Activated CD4-positive, alpha-beta T cell treated with anti-CD3 and anti-CD28 coated beads for 48 hours (primary cell): ENCODE measurements around the gene FMN2.
"Not testable (repeated sequence)": the region's sequence is repeated elsewhere in the genome, so short reads cannot be mapped to it uniquely, and the experiment has no call there.

Source experiments
- DNase-seq: peaks from one replicate; pipeline ENCODE4 v3.0.0-alpha.2; 2020

FMN2 gene

DNA sequence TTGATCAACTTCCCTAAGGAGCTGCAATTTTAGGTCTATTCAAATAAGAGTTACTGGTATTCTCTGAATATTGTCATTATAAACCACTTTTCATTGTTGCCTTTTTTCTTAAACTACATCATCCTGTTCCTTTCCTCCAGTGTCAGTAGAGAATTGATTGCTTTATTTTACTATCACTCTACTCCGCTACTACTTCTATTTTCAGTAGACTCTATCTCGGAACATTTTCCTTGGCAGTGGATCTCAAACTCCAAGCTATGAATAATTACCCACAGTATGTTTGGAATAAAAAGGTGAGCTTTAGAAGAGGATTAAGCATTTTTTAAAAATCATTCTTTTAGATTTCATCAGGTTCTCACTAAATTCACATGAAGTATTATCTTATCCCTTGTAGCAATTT lies 295.4 kb downstream of the FMN2 start:
- no peak for DNase-seq

GRCh38 chr1:240391660-240392260 lies 300.1 kb downstream of the FMN2 start:
- DNase-seq = no peak

- no peak for DNase-seq
Measured at GRCh38 chr1:240394353-240394752, 302.7 kb downstream of the FMN2 start.

GRCh38 chr1:240395336-240395735 lies 303.7 kb downstream of the FMN2 start:
- DNase-seq = no peak

GRCh38 chr1:240399381-240399780 lies 307.7 kb downstream of the FMN2 start:
- no peak for DNase-seq

- DNase-seq = no peak
Measured at GRCh38 chr1:240401731-240402130, 310.0 kb downstream of the FMN2 start.

GRCh38 chr1:240402326-240402725 lies 310.6 kb downstream of the FMN2 start:
- DNase-seq = no peak

- no peak for DNase-seq
Measured at GRCh38 chr1:240404286-240404685, 312.6 kb downstream of the FMN2 start.

GRCh38 chr1:240405751-240406150 lies 314.1 kb downstream of the FMN2 start:
- no peak for DNase-seq

GRCh38 chr1:240407407-240407806 lies 315.7 kb downstream of the FMN2 start:
- no peak for DNase-seq

- no peak for DNase-seq
Measured at GRCh38 chr1:240409615-240410014, 317.9 kb downstream of the FMN2 start.

- no peak for DNase-seq
Measured at GRCh38 chr1:240413732-240414131, 322.0 kb downstream of the FMN2 start.

- no peak for DNase-seq
Measured at GRCh38 chr1:240414237-240414636, 322.6 kb downstream of the FMN2 start.

- not testable (repeated sequence) for DNase-seq
Measured at GRCh38 chr1:240415011-240415410, 323.3 kb downstream of the FMN2 start.

GRCh38 chr1:240415532-240415931 lies 323.8 kb downstream of the FMN2 start:
- no peak for DNase-seq

GRCh38 chr1:240417317-240417716 lies 325.6 kb downstream of the FMN2 start:
- no peak for DNase-seq

DNA sequence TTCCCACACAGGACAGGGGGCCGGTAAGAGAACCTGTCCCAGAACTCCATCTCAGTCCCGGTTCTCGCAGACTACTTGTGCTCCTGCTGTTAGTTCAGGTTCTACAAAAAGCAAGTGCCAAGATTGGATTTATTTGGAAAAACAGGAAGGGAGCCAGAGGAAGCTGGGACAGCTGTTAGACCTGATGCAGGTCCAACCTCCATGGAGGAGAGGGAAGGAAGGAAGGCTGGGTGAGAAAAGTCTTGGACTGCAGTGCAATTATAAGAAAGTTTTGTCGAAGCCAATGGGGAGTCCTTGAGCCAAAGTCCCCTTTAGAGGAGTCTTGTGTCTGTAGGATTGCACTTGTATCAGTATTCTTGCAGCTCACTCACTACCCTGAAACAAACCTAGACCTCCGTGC lies 329.1 kb downstream of the FMN2 start:
- no peak for DNase-seq

DNA sequence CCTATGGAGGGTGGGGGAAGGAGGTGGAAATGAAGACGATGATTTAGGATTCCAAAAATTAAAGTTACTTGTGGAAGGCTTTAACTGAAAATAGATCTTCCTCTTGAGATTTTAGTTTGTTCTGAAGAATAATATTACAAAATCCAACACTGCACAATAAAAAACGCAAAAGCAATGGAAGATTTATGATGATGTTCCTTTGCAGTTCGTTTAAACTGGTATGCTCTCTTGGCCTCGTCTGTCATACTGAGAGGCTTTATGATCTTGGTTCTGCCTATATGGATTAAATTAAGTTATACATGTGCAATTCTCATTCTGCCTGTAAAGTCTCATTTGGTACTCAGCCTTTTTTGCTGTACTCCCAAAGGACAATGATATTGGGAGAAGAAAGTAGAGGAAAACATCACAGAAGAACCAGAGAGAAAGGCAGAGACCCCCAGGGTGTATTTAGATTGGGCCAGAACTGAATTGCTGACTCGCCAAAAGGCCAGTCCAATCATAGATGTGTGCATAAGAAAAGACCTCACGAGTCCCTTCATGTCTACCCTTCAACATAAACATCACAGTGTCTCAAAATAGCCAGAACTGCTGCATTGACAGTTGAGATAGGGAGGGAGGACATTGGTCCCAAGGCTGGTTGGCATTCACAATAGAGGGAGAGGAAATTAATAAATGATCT lies 331.7 kb downstream of the FMN2 start:
- DNase-seq = no peak

- no peak for DNase-seq
Measured at GRCh38 chr1:240424740-240425464, 333.2 kb downstream of the FMN2 start.

DNA sequence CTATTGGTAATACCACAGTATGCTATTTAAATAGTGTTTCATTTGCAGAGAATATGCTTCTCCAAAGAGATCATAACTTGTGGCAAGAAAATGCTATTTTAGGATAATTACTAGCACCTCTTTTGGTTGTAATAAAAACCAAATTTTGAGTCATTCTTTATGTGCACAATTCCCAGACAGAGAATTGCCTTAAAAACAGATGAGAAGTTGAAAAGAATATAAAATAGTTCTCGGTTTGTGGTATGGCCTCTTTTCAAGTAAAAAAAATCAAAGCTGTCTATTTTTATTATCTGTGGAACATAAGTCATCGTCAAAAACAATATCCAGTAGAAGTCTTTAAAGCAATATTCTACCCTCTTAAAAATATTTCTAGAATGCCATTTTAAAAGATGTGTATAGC lies 334.4 kb downstream of the FMN2 start:
- no peak for DNase-seq

DNA sequence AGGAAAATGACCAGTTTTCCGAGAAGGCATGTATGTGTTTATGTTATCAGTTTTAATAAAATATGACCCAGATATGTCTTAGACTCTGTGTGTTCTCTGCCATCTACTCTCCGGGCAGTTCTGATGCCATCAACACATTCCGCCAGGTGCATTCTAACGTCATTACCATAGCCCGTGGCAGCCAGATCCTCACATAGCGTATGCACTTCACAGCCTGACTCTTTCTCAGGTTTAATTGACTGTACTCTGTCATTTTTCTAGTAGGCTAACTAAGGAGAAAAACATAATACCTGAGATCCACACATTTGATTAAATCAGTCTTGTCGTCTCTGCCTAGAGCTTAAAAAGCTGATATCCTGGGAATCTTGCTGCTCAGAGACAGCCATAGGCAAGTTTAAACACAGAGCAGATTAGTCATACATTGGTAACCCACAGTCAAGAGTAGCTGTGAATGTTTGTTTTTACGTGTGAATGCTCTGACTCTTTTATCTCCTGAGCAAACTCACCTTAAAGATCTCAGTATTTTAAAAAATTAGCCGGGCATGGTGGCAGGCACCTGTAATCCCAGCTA lies 344.4 kb downstream of the FMN2 start:
- DNase-seq = no peak

GRCh38 chr1:240441669-240442068 lies 350.0 kb downstream of the FMN2 start:
- DNase-seq = no peak

GRCh38 chr1:240445369-240445768 lies 353.7 kb downstream of the FMN2 start:
- no peak for DNase-seq

DNA sequence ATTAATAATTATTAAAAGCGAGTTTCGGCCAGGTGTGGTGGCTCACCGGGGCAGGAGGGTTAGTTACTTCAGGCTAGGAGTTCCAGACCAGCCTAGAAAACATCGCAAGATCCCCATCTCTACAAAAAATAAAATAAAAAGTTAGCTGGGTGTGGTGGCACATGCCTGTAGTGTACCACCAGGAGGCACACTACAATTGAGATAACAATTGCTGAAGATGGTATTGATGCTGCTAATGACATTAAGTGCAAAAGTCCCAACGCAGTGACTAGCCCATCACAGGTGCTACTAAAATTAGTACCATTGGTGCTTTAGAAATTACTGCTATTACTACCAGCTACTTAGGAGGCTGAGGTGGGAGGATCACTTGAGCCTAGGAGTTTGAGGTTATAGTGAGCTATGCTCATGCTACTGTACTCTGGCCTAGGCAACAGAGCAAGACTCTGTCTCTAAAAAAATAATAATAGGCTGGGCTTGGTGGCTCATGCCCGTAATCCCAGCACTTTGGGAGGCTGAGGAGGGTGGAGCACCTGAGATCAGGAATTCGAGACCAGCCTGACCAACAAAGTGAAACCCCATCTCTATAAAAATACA lies 363.6 kb downstream of the FMN2 start:
- no peak for DNase-seq
